ENCODE measurements around the gene OSBPL1A. TPM values are rescaled to one million over a fixed set of nuclear protein-coding genes. Genes with fewer than 3 reads are reported as not detected.

The OSBPL1A gene
- total RNA-seq, 1 experiment from 2014 or later: 53.1 TPM

DNA sequence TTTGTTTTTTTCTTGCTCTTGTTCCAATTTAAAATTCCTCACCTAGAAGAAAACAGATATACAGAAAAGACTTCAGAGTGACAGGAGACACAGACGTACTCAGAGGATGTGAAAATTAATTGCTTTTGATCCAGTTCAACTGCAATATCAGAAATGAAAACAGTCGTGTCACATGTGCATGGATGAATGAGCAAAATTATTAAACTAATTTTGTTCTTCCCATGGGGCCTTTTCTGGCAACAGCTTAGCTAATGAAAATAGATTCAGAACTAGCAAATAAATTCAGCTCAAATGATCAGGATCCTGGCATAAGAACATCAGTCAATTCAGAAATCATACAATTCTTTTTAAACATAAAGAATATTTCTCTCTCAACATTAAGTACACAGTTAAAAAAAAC is 158.3 kb downstream of the OSBPL1A start:
- Mint-ChIP-seq H3K27me3 (ENCODE audit: low read depth) (no peaks in the 10 kb centered on the region), H3K36me3 (peaks cover 51% of the 10 kb centered on the region), H3K4me1 (peaks cover 16% of the 10 kb centered on the region), H3K27ac (no peak overlapping the region), H3K9me3 (peaks cover 15% of the 10 kb centered on the region), H3K4me3 (no peak overlapping the region)
- no peak for ATAC-seq
- no peak for TF ChIP-seq EMX1 (CRISPR knock-in tag; IDR thresholded peaks at IDR 0.05)
- no peak for TF ChIP-seq FOXP1 (CRISPR knock-in tag; IDR thresholded peaks at IDR 0.05; ENCODE audit: borderline replicate concordance)
- TF ChIP-seq, protein P1, sequence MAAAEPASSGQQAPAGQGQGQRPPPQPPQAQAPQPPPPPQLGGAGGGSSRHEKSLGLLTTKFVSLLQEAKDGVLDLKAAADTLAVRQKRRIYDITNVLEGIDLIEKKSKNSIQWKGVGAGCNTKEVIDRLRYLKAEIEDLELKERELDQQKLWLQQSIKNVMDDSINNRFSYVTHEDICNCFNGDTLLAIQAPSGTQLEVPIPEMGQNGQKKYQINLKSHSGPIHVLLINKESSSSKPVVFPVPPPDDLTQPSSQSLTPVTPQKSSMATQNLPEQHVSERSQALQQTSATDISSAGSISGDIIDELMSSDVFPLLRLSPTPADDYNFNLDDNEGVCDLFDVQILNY (CRISPR knock-in tag; IDR thresholded peaks at IDR 0.05): no peak
- TF ChIP-seq NR3C1 (CRISPR knock-in tag; conservative IDR thresholded peaks at IDR 0.05; ENCODE audit: low read depth): no peak
- TF ChIP-seq CBFB (CRISPR knock-in tag; IDR thresholded peaks at IDR 0.05; ENCODE audit: low read depth): no peak
- TF ChIP-seq TEAD1 (CRISPR knock-in tag; IDR thresholded peaks at IDR 0.05): no peak
- no peak for TF ChIP-seq ZNF232 (CRISPR knock-in tag; IDR thresholded peaks at IDR 0.05)
- no peak for TF ChIP-seq HMGA2 (CRISPR knock-in tag; IDR thresholded peaks at IDR 0.05)
- no peak for DNase-seq (ENCODE audit: low spot score)
- ChIA-PET POLR2A (no interaction called here), CTCF (no interaction called here)

DNA sequence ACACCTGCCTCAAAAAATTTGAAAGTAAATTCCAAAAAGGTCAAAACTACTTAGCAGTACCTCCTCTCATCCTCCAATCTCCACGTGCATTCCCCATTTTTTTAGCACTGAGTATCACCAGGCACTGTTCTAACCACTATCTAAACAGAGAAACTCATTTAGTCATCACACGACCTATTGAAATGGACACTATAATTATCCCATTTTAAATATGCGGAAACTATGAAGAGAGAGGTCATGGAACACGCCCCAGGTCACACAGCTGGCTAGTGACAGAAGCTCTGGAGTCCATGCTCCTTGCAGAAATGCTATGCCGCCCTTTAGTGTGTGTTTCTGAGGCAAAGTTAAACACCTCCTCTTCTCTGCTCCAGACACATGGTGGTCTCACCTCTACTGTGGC is 159.2 kb downstream of the OSBPL1A start:
- Mint-ChIP-seq H3K27ac (no peak overlapping the region), H3K36me3 (peaks cover 51% of the 10 kb centered on the region), H3K27me3 (ENCODE audit: low read depth) (no peaks in the 10 kb centered on the region), H3K9me3 (peaks cover 15% of the 10 kb centered on the region), H3K4me1 (peaks cover 21% of the 10 kb centered on the region), H3K4me3 (no peak overlapping the region)
- CTCF ChIA-PET: no interaction called here
- TF ChIP-seq ZNF416 (CRISPR knock-in tag; IDR thresholded peaks at IDR 0.05): no peak
- DNase-seq (ENCODE audit: low spot score): no peak
- POLR2A ChIA-PET: no interaction called here
- no peak for ATAC-seq

DNA sequence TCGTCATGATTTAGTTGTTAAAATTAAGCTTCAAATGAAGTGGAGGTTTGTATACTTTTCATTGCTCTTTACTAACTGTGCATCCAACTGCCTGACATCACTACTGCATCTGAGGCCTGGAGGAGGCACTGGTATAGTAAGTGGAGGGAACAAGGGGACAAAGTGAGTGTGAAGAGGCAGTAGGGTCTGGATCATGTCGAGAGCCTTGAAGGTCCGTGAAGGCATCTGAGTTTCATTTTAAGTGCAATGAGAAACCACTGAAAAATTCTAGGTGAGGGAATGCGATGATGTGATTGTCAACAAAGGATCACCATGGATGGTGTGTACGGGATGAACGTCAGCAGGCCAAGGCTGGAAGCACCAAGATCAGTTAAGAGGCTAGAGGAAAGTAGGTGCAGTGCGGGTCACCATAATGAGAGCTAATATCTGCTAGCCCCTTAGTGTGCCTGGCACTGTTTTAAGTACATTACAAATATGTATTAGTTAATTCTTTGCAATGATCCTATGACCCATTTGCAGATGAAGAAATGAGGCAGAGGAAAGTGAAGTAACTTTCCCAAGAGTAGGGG is 162.7 kb downstream of the OSBPL1A start:
- Mint-ChIP-seq H3K4me3 (no peak overlapping the region), H3K27ac (peak overlapping the region; percentile 35; the same call in 1 of the 2 replicates), H3K9me3 (peaks cover 12% of the 10 kb centered on the region), H3K4me1 (peaks cover 45% of the 10 kb centered on the region), H3K36me3 (peaks cover 49% of the 10 kb centered on the region), H3K27me3 (ENCODE audit: low read depth) (no peaks in the 10 kb centered on the region)
- ChIA-PET POLR2A (interaction anchor here (0.5 kb wide), 1 partner anchor 777 kb away, joined by 4 read pairs; no protein-coding TSS in a partner anchor), CTCF (interaction anchor here (0.6 to 2.3 kb wide), 2 partner anchors 58 to 198 kb away, joined by 3 to 7 read pairs; no protein-coding TSS in a partner anchor)
- ATAC-seq (no peak), DNase-seq (ENCODE audit: low spot score) (no peak)
- TF ChIP-seq SP1 (CRISPR knock-in tag; conservative IDR thresholded peaks at IDR 0.05) (no peak), ETV6 (CRISPR knock-in tag; IDR thresholded peaks at IDR 0.05) (no peak), ZNF138 (CRISPR knock-in tag; conservative IDR thresholded peaks at IDR 0.05) (no peak), PRRX2 (CRISPR knock-in tag; IDR thresholded peaks at IDR 0.05) (no peak), NR2C2 (CRISPR knock-in tag; IDR thresholded peaks at IDR 0.05) (no peak), ZNF423 (CRISPR knock-in tag; IDR thresholded peaks at IDR 0.05) (no peak), IRF2 (CRISPR knock-in tag; IDR thresholded peaks at IDR 0.05; ENCODE audit: borderline replicate concordance, low read depth) (no peak), TEAD4 (CRISPR knock-in tag; IDR thresholded peaks at IDR 0.05) (no peak)
- TF ChIP-seq, protein P2, sequence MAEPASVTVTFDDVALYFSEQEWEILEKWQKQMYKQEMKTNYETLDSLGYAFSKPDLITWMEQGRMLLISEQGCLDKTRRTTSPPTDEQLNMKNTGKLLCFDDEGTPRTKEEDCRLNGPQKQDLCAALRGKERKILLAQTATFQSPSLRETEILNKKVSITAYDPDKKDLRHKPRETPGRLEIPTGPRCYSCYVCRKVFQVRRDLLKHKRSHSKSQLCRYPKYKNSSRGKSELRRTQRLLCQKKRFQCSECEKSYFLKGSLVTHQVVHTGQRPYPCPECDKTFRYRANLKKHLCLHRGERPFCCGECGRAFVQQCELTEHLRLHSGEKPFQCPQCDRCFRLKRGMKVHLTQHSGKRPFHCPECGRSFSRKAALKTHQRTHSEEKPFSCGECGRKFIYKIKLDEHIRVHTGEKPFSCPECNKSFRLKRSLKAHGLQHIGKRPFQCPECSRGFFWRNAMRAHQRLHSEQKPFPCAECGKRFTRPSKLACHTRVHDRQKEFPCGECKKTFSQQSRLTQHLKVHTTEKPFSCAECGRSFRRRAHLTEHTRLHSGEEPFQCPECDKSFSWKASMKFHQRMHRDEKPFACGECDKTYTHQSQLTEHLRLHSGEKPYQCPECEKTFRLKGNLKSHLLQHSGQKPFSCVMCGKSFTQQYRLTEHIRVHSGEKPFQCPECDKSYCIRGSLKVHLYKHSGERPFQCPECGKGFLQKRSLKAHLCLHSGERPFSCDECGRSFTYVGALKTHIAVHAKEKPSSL (CRISPR knock-in tag; conservative IDR thresholded peaks at IDR 0.05): no peak
- TF ChIP-seq, protein P3, sequence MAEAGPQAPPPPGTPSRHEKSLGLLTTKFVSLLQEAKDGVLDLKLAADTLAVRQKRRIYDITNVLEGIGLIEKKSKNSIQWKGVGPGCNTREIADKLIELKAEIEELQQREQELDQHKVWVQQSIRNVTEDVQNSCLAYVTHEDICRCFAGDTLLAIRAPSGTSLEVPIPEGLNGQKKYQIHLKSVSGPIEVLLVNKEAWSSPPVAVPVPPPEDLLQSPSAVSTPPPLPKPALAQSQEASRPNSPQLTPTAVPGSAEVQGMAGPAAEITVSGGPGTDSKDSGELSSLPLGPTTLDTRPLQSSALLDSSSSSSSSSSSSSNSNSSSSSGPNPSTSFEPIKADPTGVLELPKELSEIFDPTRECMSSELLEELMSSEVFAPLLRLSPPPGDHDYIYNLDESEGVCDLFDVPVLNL (CRISPR knock-in tag; IDR thresholded peaks at IDR 0.05; ENCODE audit: borderline replicate concordance, low read depth): no peak
- TF ChIP-seq, protein P4, sequence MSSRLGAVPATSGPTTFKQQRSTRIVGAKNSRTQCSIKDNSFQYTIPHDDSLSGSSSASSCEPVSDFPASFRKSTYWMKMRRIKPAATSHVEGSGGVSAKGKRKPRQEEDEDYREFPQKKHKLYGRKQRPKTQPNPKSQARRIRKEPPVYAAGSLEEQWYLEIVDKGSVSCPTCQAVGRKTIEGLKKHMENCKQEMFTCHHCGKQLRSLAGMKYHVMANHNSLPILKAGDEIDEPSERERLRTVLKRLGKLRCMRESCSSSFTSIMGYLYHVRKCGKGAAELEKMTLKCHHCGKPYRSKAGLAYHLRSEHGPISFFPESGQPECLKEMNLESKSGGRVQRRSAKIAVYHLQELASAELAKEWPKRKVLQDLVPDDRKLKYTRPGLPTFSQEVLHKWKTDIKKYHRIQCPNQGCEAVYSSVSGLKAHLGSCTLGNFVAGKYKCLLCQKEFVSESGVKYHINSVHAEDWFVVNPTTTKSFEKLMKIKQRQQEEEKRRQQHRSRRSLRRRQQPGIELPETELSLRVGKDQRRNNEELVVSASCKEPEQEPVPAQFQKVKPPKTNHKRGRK (CRISPR knock-in tag; IDR thresholded peaks at IDR 0.05; ENCODE audit: borderline replicate concordance): no peak
- TF ChIP-seq, protein P5, sequence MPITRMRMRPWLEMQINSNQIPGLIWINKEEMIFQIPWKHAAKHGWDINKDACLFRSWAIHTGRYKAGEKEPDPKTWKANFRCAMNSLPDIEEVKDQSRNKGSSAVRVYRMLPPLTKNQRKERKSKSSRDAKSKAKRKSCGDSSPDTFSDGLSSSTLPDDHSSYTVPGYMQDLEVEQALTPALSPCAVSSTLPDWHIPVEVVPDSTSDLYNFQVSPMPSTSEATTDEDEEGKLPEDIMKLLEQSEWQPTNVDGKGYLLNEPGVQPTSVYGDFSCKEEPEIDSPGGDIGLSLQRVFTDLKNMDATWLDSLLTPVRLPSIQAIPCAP (CRISPR knock-in tag; IDR thresholded peaks at IDR 0.05): no peak
- TF ChIP-seq, protein P6, sequence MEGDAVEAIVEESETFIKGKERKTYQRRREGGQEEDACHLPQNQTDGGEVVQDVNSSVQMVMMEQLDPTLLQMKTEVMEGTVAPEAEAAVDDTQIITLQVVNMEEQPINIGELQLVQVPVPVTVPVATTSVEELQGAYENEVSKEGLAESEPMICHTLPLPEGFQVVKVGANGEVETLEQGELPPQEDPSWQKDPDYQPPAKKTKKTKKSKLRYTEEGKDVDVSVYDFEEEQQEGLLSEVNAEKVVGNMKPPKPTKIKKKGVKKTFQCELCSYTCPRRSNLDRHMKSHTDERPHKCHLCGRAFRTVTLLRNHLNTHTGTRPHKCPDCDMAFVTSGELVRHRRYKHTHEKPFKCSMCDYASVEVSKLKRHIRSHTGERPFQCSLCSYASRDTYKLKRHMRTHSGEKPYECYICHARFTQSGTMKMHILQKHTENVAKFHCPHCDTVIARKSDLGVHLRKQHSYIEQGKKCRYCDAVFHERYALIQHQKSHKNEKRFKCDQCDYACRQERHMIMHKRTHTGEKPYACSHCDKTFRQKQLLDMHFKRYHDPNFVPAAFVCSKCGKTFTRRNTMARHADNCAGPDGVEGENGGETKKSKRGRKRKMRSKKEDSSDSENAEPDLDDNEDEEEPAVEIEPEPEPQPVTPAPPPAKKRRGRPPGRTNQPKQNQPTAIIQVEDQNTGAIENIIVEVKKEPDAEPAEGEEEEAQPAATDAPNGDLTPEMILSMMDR (IDR thresholded peaks at IDR 0.05): no peak

Measured in WTC11 (cell line).